ENCODE results near the gene SIRPB2.
A peak's percentile ranks its signal among the peaks of the same experiment; 100 is the strongest.

SIRPB2 gene

GRCh38 chr20:1473246-1474220 lies 17.7 kb downstream of the SIRPB2 start:
- in situ Hi-C loops (cut with MboI; ENCODE audit: low sequenced_read_pairs, unreplicated experiment), result no loop called here
- TF ChIP-seq CTCF (IDR thresholded peaks at IDR 0.05; ENCODE audit: borderline replicate concordance, control extremely low read depth, extremely low read depth, insufficient read depth, missing control alignments), result no peak
- DNase-seq (ENCODE audit: low spot score), result no peak

GRCh38 chr20:1472556-1473245 lies 18.5 kb downstream of the SIRPB2 start:
- TF ChIP-seq CTCF (IDR thresholded peaks at IDR 0.05; ENCODE audit: borderline replicate concordance, control extremely low read depth, extremely low read depth, insufficient read depth, missing control alignments), result no peak
- in situ Hi-C loops (cut with MboI; ENCODE audit: low sequenced_read_pairs, unreplicated experiment), result no loop called here
- DNase-seq (ENCODE audit: low spot score), result peak; percentile 32

- DNase-seq (ENCODE audit: low spot score), result no peak
- in situ Hi-C loops (cut with MboI; ENCODE audit: low sequenced_read_pairs, unreplicated experiment), result no loop called here
Measured at GRCh38 chr20:1471242-1471641, 20.0 kb downstream of the SIRPB2 start.

GRCh38 chr20:1469925-1470571 lies 21.2 kb downstream of the SIRPB2 start:
- peak; percentile 67 for DNase-seq (ENCODE audit: low spot score)
- in situ Hi-C loops (cut with MboI; ENCODE audit: low sequenced_read_pairs, unreplicated experiment), result no loop called here

More at GRCh38 chr20:1471242-1471641, 20.0 kb downstream of the SIRPB2 start:
- TF ChIP-seq CTCF (IDR thresholded peaks at IDR 0.05; ENCODE audit: borderline replicate concordance, control extremely low read depth, extremely low read depth, insufficient read depth, missing control alignments), result no peak

GRCh38 chr20:1469306-1469905 lies 21.8 kb downstream of the SIRPB2 start:
- in situ Hi-C loops (cut with MboI; ENCODE audit: low sequenced_read_pairs, unreplicated experiment), result no loop called here
- TF ChIP-seq CTCF (IDR thresholded peaks at IDR 0.05; ENCODE audit: borderline replicate concordance, control extremely low read depth, extremely low read depth, insufficient read depth, missing control alignments), result no peak
- DNase-seq (ENCODE audit: low spot score), result no peak

More at GRCh38 chr20:1469925-1470571, 21.2 kb downstream of the SIRPB2 start:
- TF ChIP-seq CTCF (IDR thresholded peaks at IDR 0.05; ENCODE audit: borderline replicate concordance, control extremely low read depth, extremely low read depth, insufficient read depth, missing control alignments), result peak; percentile 63

GRCh38 chr20:1468117-1468624 lies 23.0 kb downstream of the SIRPB2 start:
- TF ChIP-seq CTCF (IDR thresholded peaks at IDR 0.05; ENCODE audit: borderline replicate concordance, control extremely low read depth, extremely low read depth, insufficient read depth, missing control alignments), result no peak
- no peak for DNase-seq (ENCODE audit: low spot score)
- in situ Hi-C loops (cut with MboI; ENCODE audit: low sequenced_read_pairs, unreplicated experiment), result no loop called here

Data from GM13976 (cell line).